ENCODE data around the gene SLC25A44.

SLC25A44 gene

GRCh38 chr1:156246241-156246780 lies 52.4 kb downstream of the SLC25A44 start:
- H3K9me3 ChIP-seq (ENCODE audit: control insufficient read depth in 1 of 2, low read length in 2 of 2) = no peaks in the 10 kb centered on the region
- H3K27me3 ChIP-seq (ENCODE audit: control insufficient read depth in 1 of 2, insufficient read depth in 2 of 2, low read length in 2 of 2) = peaks cover 18 to 28% of the 10 kb centered on the region in 2 donors
- peak overlapping the region; percentile 62 to 65 for H3K4me3 ChIP-seq (ENCODE audit: low read depth in 1 of 2, low read length in 2 of 2)
- peak overlapping the region in 1 of 2 donors; percentile 32 for H3K9ac ChIP-seq (ENCODE audit: low read depth in 1 of 2, low read length in 2 of 2)
- peaks cover 13 to 22% of the 10 kb centered on the region in 2 donors for H3K36me3 ChIP-seq (ENCODE audit: control insufficient read depth in 1 of 2, insufficient read depth in 2 of 2, low read length in 2 of 2)
- no peak overlapping the region for H3K27ac ChIP-seq (ENCODE audit: low read depth, low read length)
- H3K4me1 ChIP-seq (ENCODE audit: control insufficient read depth in 1 of 2, insufficient read depth in 2 of 2, low read length in 2 of 2) = peaks cover 7 to 25% of the 10 kb centered on the region in 2 donors

GRCh38 chr1:156246781-156247459 lies 53.0 kb downstream of the SLC25A44 start:
- Histone ChIP-seq H3K36me3 (ENCODE audit: control insufficient read depth in 1 of 2, insufficient read depth in 2 of 2, low read length in 2 of 2) (peaks cover 19 to 27% of the 10 kb centered on the region in 2 donors), H3K9ac (ENCODE audit: low read depth in 1 of 2, low read length in 2 of 2) (no peak overlapping the region), H3K4me1 (ENCODE audit: control insufficient read depth in 1 of 2, insufficient read depth in 2 of 2, low read length in 2 of 2) (peaks cover 7 to 25% of the 10 kb centered on the region in 2 donors), H3K27ac (ENCODE audit: low read depth, low read length) (no peak overlapping the region), H3K27me3 (ENCODE audit: control insufficient read depth in 1 of 2, insufficient read depth in 2 of 2, low read length in 2 of 2) (peaks cover 18 to 28% of the 10 kb centered on the region in 2 donors), H3K4me3 (ENCODE audit: low read depth in 1 of 2, low read length in 2 of 2) (no peak overlapping the region), H3K9me3 (ENCODE audit: control insufficient read depth in 1 of 2, low read length in 2 of 2) (no peaks in the 10 kb centered on the region)

GRCh38 chr1:156247460-156248322 lies 53.8 kb downstream of the SLC25A44 start, which contains the start of gene PAQR6:
TSS of gene PAQR6 (minus strand) at chr1:156248056. CDS start at chr1:156246731, 1,325 bp downstream.
- Histone ChIP-seq H3K4me1 (ENCODE audit: control insufficient read depth in 1 of 2, insufficient read depth in 2 of 2, low read length in 2 of 2) (peaks cover 7 to 25% of the 10 kb centered on the region in 2 donors), H3K4me3 (ENCODE audit: low read depth in 1 of 2, low read length in 2 of 2) (no peak within 1 kb of the TSS), H3K9me3 (ENCODE audit: control insufficient read depth in 1 of 2, low read length in 2 of 2) (no peaks in the 10 kb centered on the region), H3K27me3 (ENCODE audit: control insufficient read depth in 1 of 2, insufficient read depth in 2 of 2, low read length in 2 of 2) (peaks cover 18 to 28% of the 10 kb centered on the region in 2 donors), H3K36me3 (ENCODE audit: control insufficient read depth in 1 of 2, insufficient read depth in 2 of 2, low read length in 2 of 2) (peaks cover 27 to 35% of the 10 kb centered on the region in 2 donors), H3K9ac (ENCODE audit: low read depth in 1 of 2, low read length in 2 of 2) (no peak within 1 kb of the TSS), H3K27ac (ENCODE audit: low read depth, low read length) (no peak within 1 kb of the TSS)

- Histone ChIP-seq H3K27me3 (ENCODE audit: control insufficient read depth in 1 of 2, insufficient read depth in 2 of 2, low read length in 2 of 2) (peaks cover 18 to 28% of the 10 kb centered on the region in 2 donors), H3K36me3 (ENCODE audit: control insufficient read depth in 1 of 2, insufficient read depth in 2 of 2, low read length in 2 of 2) (peaks cover 33 to 41% of the 10 kb centered on the region in 2 donors), H3K4me3 (ENCODE audit: low read depth in 1 of 2, low read length in 2 of 2) (no peak overlapping the region), H3K27ac (ENCODE audit: low read depth, low read length) (no peak overlapping the region), H3K4me1 (ENCODE audit: control insufficient read depth in 1 of 2, insufficient read depth in 2 of 2, low read length in 2 of 2) (peaks cover 7 to 25% of the 10 kb centered on the region in 2 donors), H3K9ac (ENCODE audit: low read depth in 1 of 2, low read length in 2 of 2) (no peak overlapping the region), H3K9me3 (ENCODE audit: control insufficient read depth in 1 of 2, low read length in 2 of 2) (no peaks in the 10 kb centered on the region)
Observed at GRCh38 chr1:156248323-156248683, 54.4 kb downstream of the SLC25A44 start.

GRCh38 chr1:156249593-156249992 lies 55.7 kb downstream of the SLC25A44 start:
- Histone ChIP-seq H3K9me3 (ENCODE audit: control insufficient read depth in 1 of 2, low read length in 2 of 2) (no peaks in the 10 kb centered on the region), H3K36me3 (ENCODE audit: control insufficient read depth in 1 of 2, insufficient read depth in 2 of 2, low read length in 2 of 2) (peaks cover 41 to 52% of the 10 kb centered on the region in 2 donors), H3K27me3 (ENCODE audit: control insufficient read depth in 1 of 2, insufficient read depth in 2 of 2, low read length in 2 of 2) (peaks cover 18 to 24% of the 10 kb centered on the region in 2 donors), H3K4me3 (ENCODE audit: low read depth in 1 of 2, low read length in 2 of 2) (no peak overlapping the region), H3K4me1 (ENCODE audit: control insufficient read depth in 1 of 2, insufficient read depth in 2 of 2, low read length in 2 of 2) (peaks cover 7 to 21% of the 10 kb centered on the region in 2 donors), H3K9ac (ENCODE audit: low read depth in 1 of 2, low read length in 2 of 2) (no peak overlapping the region), H3K27ac (ENCODE audit: low read depth, low read length) (no peak overlapping the region)

GRCh38 chr1:156251527-156251926 lies 57.6 kb downstream of the SLC25A44 start:
- Histone ChIP-seq H3K9ac (ENCODE audit: low read depth in 1 of 2, low read length in 2 of 2) (no peak overlapping the region), H3K4me3 (ENCODE audit: low read depth in 1 of 2, low read length in 2 of 2) (no peak overlapping the region), H3K9me3 (ENCODE audit: control insufficient read depth in 1 of 2, low read length in 2 of 2) (no peaks in the 10 kb centered on the region), H3K27ac (ENCODE audit: low read depth, low read length) (no peak overlapping the region), H3K27me3 (ENCODE audit: control insufficient read depth in 1 of 2, insufficient read depth in 2 of 2, low read length in 2 of 2) (peaks cover under 1 to 6% of the 10 kb centered on the region in 2 donors), H3K4me1 (ENCODE audit: control insufficient read depth in 1 of 2, insufficient read depth in 2 of 2, low read length in 2 of 2) (peaks cover 0 to 4% of the 10 kb centered on the region in 2 donors), H3K36me3 (ENCODE audit: control insufficient read depth in 1 of 2, insufficient read depth in 2 of 2, low read length in 2 of 2) (peaks cover 41 to 62% of the 10 kb centered on the region in 2 donors)

- Histone ChIP-seq H3K27ac (ENCODE audit: low read depth, low read length) (no peak overlapping the region), H3K36me3 (ENCODE audit: control insufficient read depth in 1 of 2, insufficient read depth in 2 of 2, low read length in 2 of 2) (peaks cover 55 to 81% of the 10 kb centered on the region in 2 donors), H3K4me3 (ENCODE audit: low read depth in 1 of 2, low read length in 2 of 2) (no peak overlapping the region), H3K9me3 (ENCODE audit: control insufficient read depth in 1 of 2, low read length in 2 of 2) (no peaks in the 10 kb centered on the region), H3K4me1 (ENCODE audit: control insufficient read depth in 1 of 2, insufficient read depth in 2 of 2, low read length in 2 of 2) (no peaks in the 10 kb centered on the region), H3K27me3 (ENCODE audit: control insufficient read depth in 1 of 2, insufficient read depth in 2 of 2, low read length in 2 of 2) (no peaks in the 10 kb centered on the region), H3K9ac (ENCODE audit: low read depth in 1 of 2, low read length in 2 of 2) (no peak overlapping the region)
Observed at GRCh38 chr1:156253634-156254033, 59.7 kb downstream of the SLC25A44 start.

GRCh38 chr1:156257711-156258110 lies 63.8 kb downstream of the SLC25A44 start:
- H3K4me1 ChIP-seq (ENCODE audit: control insufficient read depth in 1 of 2, insufficient read depth in 2 of 2, low read length in 2 of 2) = no peaks in the 10 kb centered on the region
- no peak overlapping the region for H3K4me3 ChIP-seq (ENCODE audit: low read depth in 1 of 2, low read length in 2 of 2)
- H3K9me3 ChIP-seq (ENCODE audit: control insufficient read depth in 1 of 2, low read length in 2 of 2) = no peaks in the 10 kb centered on the region
- no peaks in the 10 kb centered on the region for H3K27me3 ChIP-seq (ENCODE audit: control insufficient read depth in 1 of 2, insufficient read depth in 2 of 2, low read length in 2 of 2)
- peaks cover 54 to 83% of the 10 kb centered on the region in 2 donors for H3K36me3 ChIP-seq (ENCODE audit: control insufficient read depth in 1 of 2, insufficient read depth in 2 of 2, low read length in 2 of 2)
- H3K9ac ChIP-seq (ENCODE audit: low read depth in 1 of 2, low read length in 2 of 2) = no peak overlapping the region
- H3K27ac ChIP-seq (ENCODE audit: low read depth, low read length) = no peak overlapping the region

- H3K27me3 ChIP-seq (ENCODE audit: control insufficient read depth in 1 of 2, insufficient read depth in 2 of 2, low read length in 2 of 2) = no peaks in the 10 kb centered on the region
- no peak overlapping the region for H3K9ac ChIP-seq (ENCODE audit: low read depth in 1 of 2, low read length in 2 of 2)
- peaks cover 51 to 82% of the 10 kb centered on the region in 2 donors for H3K36me3 ChIP-seq (ENCODE audit: control insufficient read depth in 1 of 2, insufficient read depth in 2 of 2, low read length in 2 of 2)
- H3K27ac ChIP-seq (ENCODE audit: low read depth, low read length) = no peak overlapping the region
- H3K4me3 ChIP-seq (ENCODE audit: low read depth in 1 of 2, low read length in 2 of 2) = no peak overlapping the region
- H3K9me3 ChIP-seq (ENCODE audit: control insufficient read depth in 1 of 2, low read length in 2 of 2) = no peaks in the 10 kb centered on the region
- H3K4me1 ChIP-seq (ENCODE audit: control insufficient read depth in 1 of 2, insufficient read depth in 2 of 2, low read length in 2 of 2) = no peaks in the 10 kb centered on the region
Observed at GRCh38 chr1:156258859-156259258, 65.0 kb downstream of the SLC25A44 start.

- H3K9ac ChIP-seq (ENCODE audit: low read depth in 1 of 2, low read length in 2 of 2) = no peak overlapping the region
- no peaks in the 10 kb centered on the region for H3K27me3 ChIP-seq (ENCODE audit: control insufficient read depth in 1 of 2, insufficient read depth in 2 of 2, low read length in 2 of 2)
Observed at GRCh38 chr1:156259805-156260204, 65.9 kb downstream of the SLC25A44 start.

More at GRCh38 chr1:156259805-156260204, 65.9 kb downstream of the SLC25A44 start:
- Histone ChIP-seq H3K27ac (ENCODE audit: low read depth, low read length) (no peak overlapping the region), H3K4me1 (ENCODE audit: control insufficient read depth in 1 of 2, insufficient read depth in 2 of 2, low read length in 2 of 2) (no peaks in the 10 kb centered on the region), H3K4me3 (ENCODE audit: low read depth in 1 of 2, low read length in 2 of 2) (no peak overlapping the region), H3K36me3 (ENCODE audit: control insufficient read depth in 1 of 2, insufficient read depth in 2 of 2, low read length in 2 of 2) (peaks cover 51 to 81% of the 10 kb centered on the region in 2 donors), H3K9me3 (ENCODE audit: control insufficient read depth in 1 of 2, low read length in 2 of 2) (no peaks in the 10 kb centered on the region)
